H1 (cell line): ENCODE data around the gene CYP2A13. TPM values are rescaled to one million over a fixed set of nuclear protein-coding genes. Genes with fewer than 3 reads are reported as not detected.

ENCODE experiments used
- CTCF ChIA-PET: fragments of 300-600 bp; sonication (Branson Sonifier 250); formaldehyde crosslinking; loops from one replicate; lab custom pipeline; 2021; ENCODE audit not compliant: partially characterized antibody; lab: Charles Lee
- POLR2A ChIA-PET: fragments of 300-600 bp; sonication (Branson Sonifier 250); formaldehyde crosslinking; loops from one replicate; lab custom pipeline; 2021; ENCODE audit warnings: inconsistent platforms; ENCODE audit not compliant: partially characterized antibody; lab: Charles Lee
- DNase-seq, 2 experiments: peaks; one replicate each; pipeline versions ENCODE4 v3.0.0 to v3.0.0-alpha.2; 2010 to 2022; ENCODE audit warnings: low spot score in 2 of 2, low read depth in 1 of 2, mixed read lengths in 1 of 2
- FAIRE-seq: peaks from 2 replicates; lab custom pipeline; 2011; peaks lifted over from hg19 to GRCh38; lab: Jason Lieb, UNC
- H2AFZ ChIP-seq: 2 replicates; pipeline ENCODE4 v1.8.1; 2012; ENCODE audit warnings: low read length, inconsistent platforms
- H2AK5ac ChIP-seq: 2 replicates; pipeline ENCODE4 v1.6.1; 2013; ENCODE audit warnings: low read depth, low read length
- H2BK120ac ChIP-seq: replicated peaks from 2 replicates; pipeline ENCODE3; 2013; ENCODE audit warnings: low read depth, low read length, inconsistent platforms
- H2BK12ac ChIP-seq: 2 replicates; pipeline ENCODE4 v1.6.1; 2013; ENCODE audit warnings: low read depth, low read length
- H2BK15ac ChIP-seq: 2 replicates; pipeline ENCODE4 v1.6.1; 2013; ENCODE audit warnings: low read length
- H2BK20ac ChIP-seq: 2 replicates; pipeline ENCODE4 v1.6.1; 2013; ENCODE audit warnings: low read length
- H2BK5ac ChIP-seq: 2 replicates; pipeline ENCODE4 v1.6.1; 2013; ENCODE audit warnings: low read depth, low read length
- H3K14ac ChIP-seq: 2 replicates; pipeline ENCODE4 v1.6.1; 2013; ENCODE audit warnings: inconsistent platforms; ENCODE audit not compliant: insufficient read length
- H3K18ac ChIP-seq: 2 replicates; pipeline ENCODE4 v1.6.1; 2013; ENCODE audit warnings: low read length; ENCODE audit errors: extremely low read depth
- H3K23ac ChIP-seq: 2 replicates; pipeline ENCODE4 v1.6.1; 2013; ENCODE audit warnings: inconsistent platforms; ENCODE audit not compliant: insufficient read length
- H3K23me2 ChIP-seq: 2 replicates; pipeline ENCODE4 v1.6.1; 2013; ENCODE audit warnings: low read depth, low read length
- H3K27ac ChIP-seq: 2 replicates; pipeline ENCODE4 v1.6.1; 2011; ENCODE audit warnings: low read depth, low read length, inconsistent platforms
- H3K27me3 ChIP-seq, 4 experiments: replicated peaks in 1 of 4; 1 replicate in 1 of 4; 2 replicates in 3 of 4; pipeline versions ENCODE4 v1.6.1 to v1.8.1; 2011 to 2013; ENCODE audit warnings: low read length in 3 of 4, mild to moderate bottlenecking in 3 of 4, inconsistent platforms in 2 of 4, mixed read lengths in 2 of 4, moderate library complexity in 1 of 4; ENCODE audit not compliant: control insufficient read depth in 3 of 4, insufficient read depth in 3 of 4; ENCODE audit errors: extremely low read depth in 1 of 4
- H3K36me3 ChIP-seq, 4 experiments: 2 replicates each; pipeline versions ENCODE4 v1.6.1 to v1.8.1; 2011 to 2013; ENCODE audit warnings: mild to moderate bottlenecking in 4 of 4, low read length in 3 of 4, moderate library complexity in 2 of 4, control low read depth in 1 of 4, inconsistent platforms in 1 of 4; ENCODE audit not compliant: insufficient read depth in 4 of 4, control insufficient read depth in 2 of 4
- H3K4ac ChIP-seq: replicated peaks from 2 replicates; pipeline ENCODE3; 2013; ENCODE audit warnings: low read length, low read depth, mixed read lengths, inconsistent platforms; ENCODE audit not compliant: insufficient read length
- H3K4me1 ChIP-seq, 4 experiments: replicated peaks in 1 of 4; 1 replicate in 1 of 4; 2 replicates in 3 of 4; pipeline versions ENCODE4 v1.6.1 to v1.8.1; 2011 to 2013; ENCODE audit warnings: low read length in 3 of 4, inconsistent platforms in 2 of 4, mixed read lengths in 1 of 4; ENCODE audit not compliant: insufficient read depth in 4 of 4, control insufficient read depth in 3 of 4
- H3K4me2 ChIP-seq, 2 experiments: 2 replicates each; pipeline versions ENCODE4 v1.6.1 to v1.8.1; 2011 to 2013; ENCODE audit warnings: low read depth in 2 of 2, low read length in 2 of 2, control low read depth in 1 of 2, inconsistent platforms in 1 of 2, mild to moderate bottlenecking in 1 of 2; ENCODE audit not compliant: insufficient read depth in 1 of 2
- H3K4me3 ChIP-seq, 4 experiments: fragments of 200-600, 300-600 bp in 1 of 4; sonication (generic), shearing (Covaris generic), sonication (Bioruptor Twin) in 1 of 4; 2 replicates each; pipeline versions ENCODE4 v1.5.1 to v1.8.1; 2011 to 2016; ENCODE audit warnings: low read length in 4 of 4, low read depth in 3 of 4, control low read depth in 2 of 4, inconsistent platforms in 2 of 4, mild to moderate bottlenecking in 2 of 4, mixed read lengths in 1 of 4, moderate library complexity in 1 of 4; ENCODE audit not compliant: insufficient read depth in 2 of 4; ENCODE audit errors: extremely low read depth in 1 of 4
- H3K56ac ChIP-seq: replicated peaks from 2 replicates; pipeline ENCODE3; 2013; ENCODE audit warnings: low read depth, mild to moderate bottlenecking, mixed read lengths, low read length, inconsistent platforms; ENCODE audit not compliant: insufficient read length
- H3K79me1 ChIP-seq: 2 replicates; pipeline ENCODE4 v1.6.1; 2013; ENCODE audit warnings: low read depth, low read length, control low read depth
- H3K79me2 ChIP-seq, 2 experiments: 2 replicates each; pipeline versions ENCODE4 v1.6.1 to v1.8.1; 2012 to 2013; ENCODE audit warnings: low read length in 2 of 2, mild to moderate bottlenecking in 2 of 2, inconsistent platforms in 1 of 2; ENCODE audit not compliant: insufficient read depth in 2 of 2, control insufficient read depth in 1 of 2
- H3K9ac ChIP-seq, 4 experiments: replicated peaks in 1 of 4; 1 replicate in 1 of 4; 2 replicates in 3 of 4; pipeline versions ENCODE4 v1.6.1 to v1.8.1; 2011 to 2013; ENCODE audit warnings: low read depth in 3 of 4, low read length in 3 of 4, control low read depth in 2 of 4, mild to moderate bottlenecking in 2 of 4, moderate library complexity in 2 of 4, inconsistent platforms in 1 of 4; ENCODE audit errors: extremely low read depth in 1 of 4
- H3K9me3 ChIP-seq, 2 experiments: 2 replicates each; pipeline versions ENCODE4 v1.6.1 to v1.8.1; 2012 to 2013; ENCODE audit warnings: mild to moderate bottlenecking in 2 of 2, moderate library complexity in 2 of 2, control low read depth in 1 of 2, inconsistent platforms in 1 of 2, low read depth in 1 of 2, low read length in 1 of 2, mixed read lengths in 1 of 2; ENCODE audit not compliant: insufficient read depth in 2 of 2
- H4K20me1 ChIP-seq, 2 experiments: replicated peaks in 1 of 2; 2 replicates each; pipeline versions ENCODE3 to v1.8.1; 2011 to 2013; ENCODE audit warnings: inconsistent platforms in 2 of 2, low read length in 2 of 2, mild to moderate bottlenecking in 1 of 2; ENCODE audit not compliant: insufficient read depth in 2 of 2, control insufficient read depth in 1 of 2
- H4K5ac ChIP-seq: 2 replicates; pipeline ENCODE4 v1.6.1; 2013; ENCODE audit warnings: low read length, low read depth, mixed read lengths, inconsistent platforms; ENCODE audit not compliant: insufficient read length
- H4K8ac ChIP-seq: 2 replicates; pipeline ENCODE4 v1.8.0; 2013; ENCODE audit warnings: mild to moderate bottlenecking, moderate library complexity, low read length, inconsistent platforms; ENCODE audit not compliant: insufficient read depth; ENCODE audit errors: extremely low read depth
- H4K91ac ChIP-seq: replicated peaks from 2 replicates; pipeline ENCODE3; 2013; ENCODE audit warnings: low read length, mixed read lengths, inconsistent platforms; ENCODE audit not compliant: insufficient read length
- CHD2 ChIP-seq: IDR thresholded peaks from 2 replicates; pipeline ENCODE4 v1.6.1; 2012; ENCODE audit warnings: low read length, improper control_type of control experiment
- EP300 ChIP-seq, 2 experiments: IDR thresholded peaks; 1 replicate in 1 of 2; 2 replicates in 1 of 2; pipeline ENCODE4 v1.6.1; 2011 to 2012; ENCODE audit warnings: low read depth in 2 of 2, low read length in 2 of 2, mild to moderate bottlenecking in 2 of 2, borderline replicate concordance in 1 of 2, inconsistent platforms in 1 of 2, moderate library complexity in 1 of 2
- KDM5A ChIP-seq: fragments of 200-600 bp; IDR thresholded peaks from 2 replicates; pipeline ENCODE4 v1.7.1; 2012; ENCODE audit warnings: mild to moderate bottlenecking, low read length, inconsistent platforms, mixed read lengths
- MAFK ChIP-seq: IDR thresholded peaks from 2 replicates; pipeline ENCODE4 v1.6.1; 2012; ENCODE audit warnings: low read depth, mild to moderate bottlenecking, improper control_type of control experiment, low read length
- POLR2AphosphoS5 ChIP-seq: IDR thresholded peaks from 2 replicates; pipeline ENCODE4 v1.6.1; 2011; ENCODE audit warnings: low read depth, low read length
- SRF ChIP-seq: IDR thresholded peaks from 2 replicates; pipeline ENCODE4 v1.6.1; 2011; ENCODE audit warnings: mild to moderate bottlenecking, low read depth, low read length, moderate library complexity
- TCF12 ChIP-seq: IDR thresholded peaks from 2 replicates; pipeline ENCODE4 v1.6.1; 2011; ENCODE audit warnings: low read depth, mild to moderate bottlenecking, low read length
- TEAD4 ChIP-seq: IDR thresholded peaks from 2 replicates; pipeline ENCODE4 v1.6.1; 2012; ENCODE audit warnings: low read depth, low read length, inconsistent platforms, mixed read lengths
- WGBS, 2 experiments: shearing (Covaris generic) in 1 of 2; methylation state at CpG; one replicate each; pipeline versions ENCODE4 v1.1.6 to v1.1.7; 2013 to 2015; ENCODE audit warnings: low lambda C conversion rate in 2 of 2, mixed read lengths in 2 of 2, inconsistent platforms in 1 of 2, low coverage in 1 of 2, missing lambda C conversion rate in 1 of 2; ENCODE audit not compliant: insufficient replicate concordance in 2 of 2, insufficient coverage in 1 of 2, insufficient read length in 1 of 2; ENCODE audit errors: extremely low coverage in 1 of 2, missing lambda C conversion rate in 1 of 2; 5-methylcytosine and 5-hydroxymethylcytosine counted together
- polyA plus RNA-seq, 7 experiments: library from polyadenylated mRNA; depleted of rRNA in 3 of 7; stranded (reverse) in 5 of 7; unstranded in 2 of 7; fragments of >200 nt in 5 of 7; fragments of 200-250 nt in 2 of 7; gene quantifications; 1 replicate in 5 of 7; 2 replicates in 1 of 7; 4 replicates in 1 of 7; pipeline versions ENCODE4 v1.2.1 to v1.2.3, GENCODE V29; 2011 to 2013; ENCODE audit warnings: missing spikeins in 2 of 7, mixed read lengths in 2 of 7
- total RNA-seq: library from RNA; stranded (reverse); fragmentation: NEBNext Ultra II Directional; extraction: Animal tissue kit (Norgen Biotek cat#: 25700); gene quantifications from 2 replicates; pipeline ENCODE4 v1.2.1, GENCODE V29; 2021
- TF ChIP-seq, protein P1 (sequence below), 3 experiments: IDR thresholded peaks; 1 replicate in 2 of 3; 2 replicates in 1 of 3; pipeline versions ENCODE4 v1.5.1 to v1.6.1; 2011; ENCODE audit warnings: low read length in 3 of 3, mild to moderate bottlenecking in 3 of 3, inconsistent platforms in 2 of 3, low read depth in 1 of 3, moderate library complexity in 1 of 3; ENCODE audit not compliant: insufficient read depth in 1 of 3; ENCODE audit errors: control extremely low read depth in 1 of 3

The CYP2A13 gene
- total and polyA plus RNA-seq, 2 of the 8 experiments (the other 6 are each of a cell fraction or from before 2014, with no cell fraction given): 0.60 to 0.63 TPM

DNA sequence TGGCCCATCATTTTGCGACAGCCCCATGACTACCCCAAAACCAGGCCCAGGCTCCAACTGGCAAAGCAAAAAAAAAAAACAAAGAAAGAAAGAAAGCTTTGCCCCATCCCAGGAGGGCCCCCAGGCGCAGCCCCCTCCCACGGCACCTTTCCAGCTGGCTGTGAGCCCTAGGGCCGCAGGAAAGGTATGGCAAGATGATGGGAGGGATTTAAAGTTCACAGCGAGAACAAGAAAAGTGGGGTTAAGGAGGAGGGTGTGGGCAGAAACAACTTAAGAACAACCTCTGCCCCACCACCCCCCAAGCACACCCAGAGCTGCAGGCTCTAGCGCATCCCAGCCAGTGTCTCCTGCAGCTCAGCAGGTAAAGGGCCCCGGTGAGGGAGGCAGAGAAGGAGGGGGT is 25.9 kb downstream of the CYP2A13 start, which contains the start of gene CYP2F1:
Gene CYP2F1, plus strand, starts transcription at position 301 of the 400 bp plus-strand sequence. CDS start 1,757 bp downstream, outside the sequence.
- Histone ChIP-seq H4K5ac (no peak within 1 kb of the TSS), H3K4me3 (no peak within 1 kb of the TSS), H3K4ac (no peak within 1 kb of the TSS), H3K4me2 (no peak within 1 kb of the TSS), H2AFZ (no peak within 1 kb of the TSS), H2BK15ac (no peak within 1 kb of the TSS), H3K23me2 (peaks cover 2% of the 10 kb centered on the region; the same call in 1 of the 2 replicates), H3K79me2 (no peaks in the 10 kb centered on the region), H3K79me1 (no peaks in the 10 kb centered on the region), H2AK5ac (no peak within 1 kb of the TSS), H2BK5ac (no peak within 1 kb of the TSS), H3K23ac (no peak within 1 kb of the TSS), H3K14ac (no peak within 1 kb of the TSS), H3K9me3 (peaks cover 25 to 28% of the 10 kb centered on the region in 2 experiments), H2BK120ac (no peak within 1 kb of the TSS), H3K9ac (no peak within 1 kb of the TSS), H2BK20ac (no peak within 1 kb of the TSS), H3K27me3 (no peaks in the 10 kb centered on the region), H4K91ac (no peak within 1 kb of the TSS), H4K20me1 (no peaks in the 10 kb centered on the region), H3K27ac (no peak within 1 kb of the TSS), H3K36me3 (no peaks in the 10 kb centered on the region), H3K18ac (no peak within 1 kb of the TSS), H3K4me1 (no peaks in the 10 kb centered on the region), H2BK12ac (no peak within 1 kb of the TSS), H3K56ac (no peak within 1 kb of the TSS), H4K8ac (no peak within 1 kb of the TSS)
- ChIA-PET POLR2A (no interaction called here), CTCF (interaction anchor here (0.6 to 1.0 kb wide), 3 partner anchors 24 to 152 kb away, joined by 3 to 4 read pairs (median 3); no protein-coding TSS in a partner anchor)
- DNase-seq (no peak), FAIRE-seq (no peak)
- TF ChIP-seq EP300 (IDR thresholded peaks at IDR 0.05; ENCODE audit: borderline replicate concordance in 1 of 2, low read depth in 2 of 2, low read length in 2 of 2) (no peak), CHD2 (no peak), TCF12 (no peak), KDM5A (no peak), MAFK (no peak), TEAD4 (no peak), SRF (no peak), POLR2AphosphoS5 (no peak)
- TF ChIP-seq, protein P1, sequence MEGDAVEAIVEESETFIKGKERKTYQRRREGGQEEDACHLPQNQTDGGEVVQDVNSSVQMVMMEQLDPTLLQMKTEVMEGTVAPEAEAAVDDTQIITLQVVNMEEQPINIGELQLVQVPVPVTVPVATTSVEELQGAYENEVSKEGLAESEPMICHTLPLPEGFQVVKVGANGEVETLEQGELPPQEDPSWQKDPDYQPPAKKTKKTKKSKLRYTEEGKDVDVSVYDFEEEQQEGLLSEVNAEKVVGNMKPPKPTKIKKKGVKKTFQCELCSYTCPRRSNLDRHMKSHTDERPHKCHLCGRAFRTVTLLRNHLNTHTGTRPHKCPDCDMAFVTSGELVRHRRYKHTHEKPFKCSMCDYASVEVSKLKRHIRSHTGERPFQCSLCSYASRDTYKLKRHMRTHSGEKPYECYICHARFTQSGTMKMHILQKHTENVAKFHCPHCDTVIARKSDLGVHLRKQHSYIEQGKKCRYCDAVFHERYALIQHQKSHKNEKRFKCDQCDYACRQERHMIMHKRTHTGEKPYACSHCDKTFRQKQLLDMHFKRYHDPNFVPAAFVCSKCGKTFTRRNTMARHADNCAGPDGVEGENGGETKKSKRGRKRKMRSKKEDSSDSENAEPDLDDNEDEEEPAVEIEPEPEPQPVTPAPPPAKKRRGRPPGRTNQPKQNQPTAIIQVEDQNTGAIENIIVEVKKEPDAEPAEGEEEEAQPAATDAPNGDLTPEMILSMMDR (IDR thresholded peaks at IDR 0.05; ENCODE audit: control extremely low read depth in 1 of 3, insufficient read depth in 1 of 3, low read depth in 1 of 3, low read length in 3 of 3): no peak
- 79% methylated on average over 6 of the region's 7 CpGs; no CpG with 5 or more reads in 1 of the 2 experiments for WGBS, 2 experiments
